HFF-Myc (cell line): ENCODE results near the gene TSR3.

ENCODE experiments used
- DNase-seq: peaks from one replicate; pipeline ENCODE4 v3.0.0-alpha.2; 2011; ENCODE audit warnings: low read depth; ENCODE audit errors: extremely low read depth
- H3K4me3 ChIP-seq: replicated peaks from 2 replicates; pipeline ENCODE4 v1.5.1; 2011; ENCODE audit warnings: low read depth, mild to moderate bottlenecking, control low read depth, low read length
- TF ChIP-seq, protein P1 (sequence below): IDR thresholded peaks from 2 replicates; pipeline ENCODE4 v1.5.1; 2012; ENCODE audit warnings: mild to moderate bottlenecking, low read depth, low read length, control low read depth; ENCODE audit errors: missing control alignments

TSR3 gene

DNA sequence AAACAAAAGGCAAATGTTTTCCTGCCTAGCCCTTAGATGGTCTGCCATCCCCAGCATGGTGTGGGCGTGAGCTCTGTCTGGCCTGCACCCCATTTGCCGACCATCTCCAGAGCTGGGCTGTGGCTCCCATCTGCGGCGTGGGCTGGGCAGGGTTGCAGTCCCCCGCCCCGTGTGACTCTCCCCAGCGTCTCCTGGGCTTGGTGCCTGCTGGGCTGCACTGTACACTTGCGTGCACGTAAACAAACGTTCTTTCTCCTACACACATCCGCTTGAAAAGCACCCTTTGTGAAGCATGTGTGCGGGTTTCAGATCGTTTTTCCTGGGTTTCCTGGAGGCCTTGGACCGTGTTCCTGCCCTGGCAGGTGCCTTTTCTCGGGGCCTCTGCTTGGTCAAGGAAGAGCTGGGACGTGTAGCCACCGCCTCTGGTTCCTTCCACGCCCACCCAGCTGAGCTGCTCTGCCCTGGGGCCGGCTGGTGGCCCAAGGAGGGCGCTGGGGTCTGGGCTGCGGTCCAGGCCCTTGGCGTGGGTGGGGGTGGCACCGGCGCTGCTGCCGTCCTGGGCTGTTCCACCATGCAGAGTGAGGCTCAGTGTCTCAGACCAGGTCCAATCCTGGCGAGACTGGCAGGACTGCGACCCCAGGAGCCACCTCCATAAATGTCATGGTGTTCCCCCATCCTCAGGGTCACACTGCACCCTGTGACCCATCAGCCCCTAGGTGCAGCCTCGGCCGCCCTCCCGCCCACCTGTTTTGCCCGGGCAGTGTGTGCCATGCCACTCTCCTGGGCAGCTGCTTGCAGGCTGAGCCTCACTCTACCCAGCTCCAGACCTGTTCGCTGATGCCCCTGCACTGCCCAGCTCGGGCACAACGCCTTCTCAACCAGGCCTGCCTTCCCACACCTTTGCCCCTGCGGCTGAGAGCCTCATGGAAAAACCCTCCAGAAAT is 28.1 kb downstream of the TSR3 start:
- no peak overlapping the region for H3K4me3 ChIP-seq
- no peak for DNase-seq
- TF ChIP-seq, protein P1, sequence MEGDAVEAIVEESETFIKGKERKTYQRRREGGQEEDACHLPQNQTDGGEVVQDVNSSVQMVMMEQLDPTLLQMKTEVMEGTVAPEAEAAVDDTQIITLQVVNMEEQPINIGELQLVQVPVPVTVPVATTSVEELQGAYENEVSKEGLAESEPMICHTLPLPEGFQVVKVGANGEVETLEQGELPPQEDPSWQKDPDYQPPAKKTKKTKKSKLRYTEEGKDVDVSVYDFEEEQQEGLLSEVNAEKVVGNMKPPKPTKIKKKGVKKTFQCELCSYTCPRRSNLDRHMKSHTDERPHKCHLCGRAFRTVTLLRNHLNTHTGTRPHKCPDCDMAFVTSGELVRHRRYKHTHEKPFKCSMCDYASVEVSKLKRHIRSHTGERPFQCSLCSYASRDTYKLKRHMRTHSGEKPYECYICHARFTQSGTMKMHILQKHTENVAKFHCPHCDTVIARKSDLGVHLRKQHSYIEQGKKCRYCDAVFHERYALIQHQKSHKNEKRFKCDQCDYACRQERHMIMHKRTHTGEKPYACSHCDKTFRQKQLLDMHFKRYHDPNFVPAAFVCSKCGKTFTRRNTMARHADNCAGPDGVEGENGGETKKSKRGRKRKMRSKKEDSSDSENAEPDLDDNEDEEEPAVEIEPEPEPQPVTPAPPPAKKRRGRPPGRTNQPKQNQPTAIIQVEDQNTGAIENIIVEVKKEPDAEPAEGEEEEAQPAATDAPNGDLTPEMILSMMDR: no peak

DNA sequence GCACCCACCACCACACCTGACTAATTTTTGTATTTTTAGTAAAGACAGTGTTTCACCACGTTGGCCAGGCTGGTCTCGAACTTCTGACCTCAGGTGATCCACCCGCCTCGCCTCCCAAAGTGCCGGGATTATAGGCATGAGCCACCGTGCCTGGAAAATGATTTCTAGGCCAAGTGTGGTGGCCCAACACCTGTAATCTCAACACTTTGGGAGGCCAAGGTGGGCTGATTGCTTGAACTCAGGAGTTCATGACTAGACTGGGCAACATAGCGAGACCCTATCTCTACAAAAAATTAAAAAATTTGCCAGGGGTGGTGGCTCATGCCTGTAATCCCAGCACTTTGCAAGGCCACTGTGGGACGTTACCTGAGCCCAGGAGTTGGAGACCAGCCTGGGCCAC is 29.3 kb downstream of the TSR3 start:
- DNase-seq: no peak
- H3K4me3 ChIP-seq: no peak overlapping the region
- TF ChIP-seq, protein P1: no peak

DNA sequence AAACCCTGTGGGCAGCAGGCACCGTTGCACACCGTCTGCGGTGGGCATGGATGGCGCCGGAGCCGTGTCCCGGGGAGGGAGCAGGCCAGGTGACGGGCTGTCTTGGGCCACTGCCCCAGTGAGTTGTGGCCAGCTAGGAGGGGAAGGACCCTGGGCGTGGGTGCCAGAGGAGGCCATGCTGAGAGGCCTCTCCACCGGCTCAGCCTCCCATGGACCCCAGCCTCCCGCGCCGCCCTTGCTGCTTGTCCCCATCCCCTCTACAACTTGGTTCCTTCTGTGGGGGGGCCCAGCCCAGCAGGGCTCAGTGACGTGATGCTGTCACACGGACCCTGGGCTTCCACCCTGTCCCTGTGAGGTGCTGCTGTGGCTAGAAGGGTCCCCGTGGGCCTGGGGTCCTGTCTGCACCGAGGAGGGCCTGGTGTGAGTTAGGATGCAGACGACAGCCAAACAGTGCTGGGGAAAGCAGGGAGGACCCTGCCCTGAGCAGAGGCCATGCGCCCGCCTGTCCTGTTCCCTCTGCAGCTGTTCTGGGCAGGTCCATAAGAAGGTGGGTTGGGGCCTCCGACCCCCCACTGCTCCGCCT is 30.9 kb downstream of the TSR3 start:
- H3K4me3 ChIP-seq: no peak overlapping the region
- DNase-seq: no peak
- TF ChIP-seq, protein P1: no peak

DNA sequence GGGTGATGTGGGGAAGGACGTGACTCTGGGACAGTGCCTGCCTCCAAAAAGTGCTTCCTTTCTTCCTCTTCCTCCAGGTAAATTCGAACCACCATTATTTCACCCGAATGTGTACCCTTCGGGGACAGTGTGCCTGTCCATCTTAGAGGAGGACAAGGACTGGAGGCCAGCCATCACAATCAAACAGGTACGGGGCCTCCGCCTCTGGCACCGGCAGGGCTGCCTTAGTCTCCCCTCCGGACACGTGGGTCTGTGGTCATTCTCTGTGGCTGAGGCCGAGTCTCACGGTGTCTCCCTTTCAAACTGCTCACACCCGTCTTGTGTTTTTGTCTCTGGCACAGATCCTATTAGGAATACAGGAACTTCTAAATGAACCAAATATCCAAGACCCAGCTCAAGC is 31.6 kb downstream of the TSR3 start:
- TF ChIP-seq, protein P1: no peak
- no peak overlapping the region for H3K4me3 ChIP-seq
- DNase-seq: no peak

DNA sequence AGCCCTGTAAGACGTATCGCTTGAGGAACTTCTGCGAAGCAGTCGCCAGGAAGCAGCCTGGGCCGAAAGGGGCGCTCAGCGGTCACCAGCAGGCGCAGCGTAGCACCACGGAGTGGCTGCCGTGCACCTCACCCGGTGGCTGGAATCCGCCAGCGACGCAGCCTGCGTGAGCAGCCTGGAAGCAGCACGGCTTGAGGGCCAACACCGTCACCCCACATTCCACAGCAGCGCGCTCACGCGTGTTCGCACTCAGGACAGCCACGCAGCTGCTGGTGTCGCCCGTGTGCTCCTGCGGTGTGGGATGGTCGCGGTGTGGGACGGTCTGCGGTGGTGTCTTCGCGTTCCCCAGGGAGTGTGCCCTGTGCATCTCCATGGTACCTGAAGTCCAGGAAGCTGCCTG is 32.6 kb downstream of the TSR3 start:
- TF ChIP-seq, protein P1: no peak
- no peak for DNase-seq
- no peak overlapping the region for H3K4me3 ChIP-seq

DNA sequence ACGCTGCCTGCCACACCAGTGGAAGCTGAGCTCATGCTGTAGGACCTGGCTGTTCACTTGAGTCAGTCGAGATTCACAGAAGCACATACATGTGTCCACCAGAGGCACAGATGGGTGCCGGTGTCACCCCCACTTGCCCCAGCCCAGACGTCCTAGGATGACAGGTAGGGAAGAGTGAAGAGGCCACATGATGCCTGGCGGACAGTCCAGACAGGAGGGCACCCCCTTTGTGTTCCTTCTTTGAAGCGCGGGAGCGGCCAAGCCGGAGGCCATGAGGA is 33.5 kb downstream of the TSR3 start:
- TF ChIP-seq, protein P1: no peak
- H3K4me3 ChIP-seq: no peak overlapping the region
- DNase-seq: no peak
